H9 (cell line): ENCODE measurements around the gene CEACAM6. TPM values are rescaled to one million over a fixed set of nuclear protein-coding genes. Genes with fewer than 3 reads are reported as not detected.

Source experiments
- DNase-seq: peaks from one replicate; pipeline ENCODE4 v3.0.0-alpha.2; 2017
- H2AFZ ChIP-seq: one replicate; pipeline ENCODE4 v1.6.1; 2013; ENCODE audit warnings: mild to moderate bottlenecking, low read length, control low read depth, moderate library complexity
- H2AK5ac ChIP-seq: 2 replicates; pipeline ENCODE4 v1.6.1; 2013; ENCODE audit warnings: low read length, control low read depth, mixed read lengths; ENCODE audit not compliant: insufficient read length
- H2BK120ac ChIP-seq: one replicate; pipeline ENCODE4 v1.6.1; 2013; ENCODE audit warnings: low read depth, mild to moderate bottlenecking, low read length, control low read depth, inconsistent platforms; ENCODE audit not compliant: poor library complexity, severe bottlenecking
- H2BK12ac ChIP-seq: 2 replicates; pipeline ENCODE4 v1.6.1; 2013; ENCODE audit warnings: low read length, control low read depth, mixed read lengths, low read depth; ENCODE audit not compliant: insufficient read length
- H2BK15ac ChIP-seq: 2 replicates; pipeline ENCODE4 v1.6.1; 2013; ENCODE audit warnings: low read depth, low read length, control low read depth
- H2BK20ac ChIP-seq: one replicate; pipeline ENCODE4 v1.6.1; 2013; ENCODE audit warnings: low read depth, mild to moderate bottlenecking, low read length, control low read depth, inconsistent platforms; ENCODE audit not compliant: poor library complexity, severe bottlenecking
- H2BK5ac ChIP-seq: 2 replicates; pipeline ENCODE4 v1.6.1; 2013; ENCODE audit warnings: low read length, control low read depth, mixed read lengths; ENCODE audit not compliant: insufficient read length
- H3K14ac ChIP-seq: 2 replicates; pipeline ENCODE4 v1.6.1; 2013; ENCODE audit warnings: low read length, control low read depth; ENCODE audit not compliant: insufficient read depth
- H3K18ac ChIP-seq: 2 replicates; pipeline ENCODE4 v1.6.1; 2013; ENCODE audit warnings: low read depth, mild to moderate bottlenecking, mixed read lengths, low read length, control low read depth; ENCODE audit not compliant: insufficient read length
- H3K23ac ChIP-seq: 2 replicates; pipeline ENCODE4 v1.6.1; 2013; ENCODE audit warnings: low read length, control low read depth, mixed read lengths, low read depth; ENCODE audit not compliant: insufficient read length
- H3K23me2 ChIP-seq: 2 replicates; pipeline ENCODE4 v1.6.1; 2013; ENCODE audit warnings: low read depth, mild to moderate bottlenecking, mixed read lengths, low read length, control low read depth; ENCODE audit not compliant: insufficient read length, poor library complexity, severe bottlenecking
- H3K27ac ChIP-seq: 2 replicates; pipeline ENCODE4 v1.5.1; 2013; ENCODE audit warnings: low read length, control low read depth, mixed read lengths, low read depth; ENCODE audit not compliant: insufficient read length
- H3K27me3 ChIP-seq: 2 replicates; pipeline ENCODE4 v1.6.1; 2013; ENCODE audit warnings: low read length, control low read depth, inconsistent platforms; ENCODE audit not compliant: insufficient read depth
- H3K4ac ChIP-seq: 2 replicates; pipeline ENCODE4 v1.6.1; 2013; ENCODE audit warnings: low read depth, mild to moderate bottlenecking, control low read depth, inconsistent platforms, low read length, moderate library complexity
- H3K4me1 ChIP-seq: 2 replicates; pipeline ENCODE4 v1.6.1; 2013; ENCODE audit warnings: low read length, control low read depth, inconsistent platforms; ENCODE audit not compliant: insufficient read depth
- H3K4me2 ChIP-seq: 2 replicates; pipeline ENCODE4 v1.6.1; 2013; ENCODE audit warnings: low read length, control low read depth, mixed read lengths; ENCODE audit not compliant: insufficient read length, insufficient read depth
- H3K56ac ChIP-seq: 2 replicates; pipeline ENCODE4 v1.6.1; 2013; ENCODE audit warnings: low read depth, mild to moderate bottlenecking, mixed read lengths, low read length, control low read depth; ENCODE audit not compliant: insufficient read length
- H3K79me1 ChIP-seq: 2 replicates; pipeline ENCODE4 v1.6.1; 2013; ENCODE audit warnings: low read depth, mild to moderate bottlenecking, moderate library complexity, low read length, control low read depth, inconsistent platforms; ENCODE audit not compliant: insufficient read depth, poor library complexity, severe bottlenecking
- H3K79me2 ChIP-seq: 2 replicates; pipeline ENCODE4 v1.6.1; 2013; ENCODE audit warnings: low read length, control low read depth, inconsistent platforms; ENCODE audit not compliant: insufficient read depth
- H3K9ac ChIP-seq: 2 replicates; pipeline ENCODE4 v1.6.1; 2013; ENCODE audit warnings: low read length, control low read depth, mixed read lengths; ENCODE audit not compliant: insufficient read length; ENCODE audit errors: extremely low read depth
- H3K9me3 ChIP-seq: one replicate; pipeline ENCODE4 v1.6.1; 2013; ENCODE audit warnings: low read depth, low read length, inconsistent platforms; ENCODE audit not compliant: control insufficient read depth
- H3T11ph ChIP-seq: one replicate; pipeline ENCODE4 v1.6.1; 2013; ENCODE audit warnings: mild to moderate bottlenecking, low read length, control low read depth, inconsistent platforms
- H4K20me1 ChIP-seq: one replicate; pipeline ENCODE4 v1.6.1; 2013; ENCODE audit not compliant: control insufficient read depth, insufficient read length, insufficient read depth
- H4K5ac ChIP-seq: 2 replicates; pipeline ENCODE4 v1.6.1; 2013; ENCODE audit warnings: low read depth, mild to moderate bottlenecking, mixed read lengths, low read length, control low read depth; ENCODE audit not compliant: insufficient read length
- H4K8ac ChIP-seq: replicated peaks from 2 replicates; pipeline ENCODE4 v1.6.1; 2013; ENCODE audit warnings: low read length, control low read depth, mixed read lengths, low read depth; ENCODE audit not compliant: insufficient read length
- H4K91ac ChIP-seq: 2 replicates; pipeline ENCODE4 v1.6.1; 2013; ENCODE audit warnings: low read depth, mild to moderate bottlenecking, moderate library complexity, mixed read lengths, low read length, control low read depth; ENCODE audit not compliant: insufficient read length
- H3K27ac Mint-ChIP-seq, 3 experiments: 2 replicates in 2 of 3; 3 replicates in 1 of 3; pipeline ENCODE4 v1.8.0; 2020 to 2021; ENCODE audit warnings: mixed read lengths in 3 of 3, mild to moderate bottlenecking in 1 of 3, moderate library complexity in 1 of 3
- H3K27me3 Mint-ChIP-seq: 2 replicates; pipeline ENCODE4 v1.8.0; 2021; ENCODE audit warnings: low read depth, mild to moderate bottlenecking, moderate library complexity, mixed read lengths
- H3K36me3 Mint-ChIP-seq, 3 experiments: 2 replicates in 2 of 3; 3 replicates in 1 of 3; pipeline ENCODE4 v1.8.0; 2020 to 2021; ENCODE audit warnings: low read depth in 3 of 3, mixed read lengths in 3 of 3; ENCODE audit not compliant: insufficient read depth in 1 of 3
- H3K4me1 Mint-ChIP-seq, 2 experiments: 2 replicates each; pipeline ENCODE4 v1.8.0; 2020; ENCODE audit warnings: mixed read lengths in 2 of 2
- H3K4me3 Mint-ChIP-seq, 2 experiments: 2 replicates in 1 of 2; 3 replicates in 1 of 2; pipeline ENCODE4 v1.8.0; 2020 to 2021; ENCODE audit warnings: mild to moderate bottlenecking in 2 of 2, mixed read lengths in 2 of 2, moderate library complexity in 1 of 2
- H3K9me3 Mint-ChIP-seq, 2 experiments: 2 replicates in 1 of 2; 3 replicates in 1 of 2; pipeline ENCODE4 v1.8.0; 2020; ENCODE audit warnings: mild to moderate bottlenecking in 2 of 2, mixed read lengths in 2 of 2, moderate library complexity in 1 of 2
- CTCF ChIP-seq: fragments of 200-600 bp; sonication (generic); conservative IDR thresholded peaks from 3 replicates; pipeline ENCODE4 v1.8.0; 2021; ENCODE audit warnings: antibody characterized with exemption, mild to moderate bottlenecking
- WGBS: extraction: QIAGEN DNeasy Blood & Tissue Kit; methylation state at CpG from one replicate; pipeline ENCODE4 v1.1.7; 2013; ENCODE audit warnings: missing lambda C conversion rate, low lambda C conversion rate, mixed read lengths; ENCODE audit not compliant: insufficient read length; ENCODE audit errors: extremely low coverage; 5-methylcytosine and 5-hydroxymethylcytosine counted together
- total RNA-seq: library from RNA; stranded (reverse); gene quantifications from 2 replicates; pipeline ENCODE4 v1.2.1, GENCODE V29; 2021

CEACAM6 gene
- total RNA-seq, 1 experiment from 2014 or later = not detected

GRCh38 chr19:41785653-41786052 is 30.3 kb downstream of the CEACAM6 start:
- Histone ChIP-seq H2BK12ac (no peak overlapping the region), H3K27me3 (no peaks in the 10 kb centered on the region; the same call in 1 of the 2 replicates), H4K20me1 (no peaks in the 10 kb centered on the region), H3K27ac (no peak overlapping the region), H2BK120ac (no peak overlapping the region), H3K79me1 (no peaks in the 10 kb centered on the region), H3T11ph (no peak overlapping the region), H3K18ac (no peak overlapping the region), H2AFZ (peak overlapping the region; percentile 95), H3K4me1 (no peaks in the 10 kb centered on the region), H4K91ac (no peak overlapping the region), H4K8ac (no peak overlapping the region), H3K23ac (no peak overlapping the region), H3K79me2 (no peaks in the 10 kb centered on the region), H3K14ac (no peak overlapping the region), H2BK15ac (no peak overlapping the region), H3K23me2 (no peaks in the 10 kb centered on the region), H4K5ac (no peak overlapping the region), H3K56ac (no peak overlapping the region), H2AK5ac (no peak overlapping the region), H2BK5ac (no peak overlapping the region), H2BK20ac (no peak overlapping the region), H3K9ac (no peak overlapping the region), H3K4me2 (peak overlapping the region; percentile 63), H3K4ac (no peak overlapping the region), H3K9me3 (no peaks in the 10 kb centered on the region)
- peak; percentile 80 for TF ChIP-seq CTCF
- no peaks in the 10 kb centered on the region for H3K4me1 Mint-ChIP-seq
- no peak overlapping the region for H3K27ac Mint-ChIP-seq
- peak; percentile 86 for DNase-seq
- peaks cover 2 to 64% of the 10 kb centered on the region in 2 experiments; a peak in 4 of 5 replicates for H3K9me3 Mint-ChIP-seq
- peaks cover 0 to 4% (median 0%) of the 10 kb centered on the region in 3 experiments; a peak in 2 of 7 replicates for H3K36me3 Mint-ChIP-seq
- H3K4me3 Mint-ChIP-seq = peak overlapping the region in 1 of 2 experiments; percentile 25; a peak in 1 of 5 replicates
- H3K27me3 Mint-ChIP-seq = peaks cover 25% of the 10 kb centered on the region
- WGBS = no CpG with 5 or more reads among the region's 10 CpGs
